ENCODE data around the gene ADAM12. TPM values are rescaled to one million over a fixed set of nuclear protein-coding genes. Genes with fewer than 3 reads are reported as not detected.

ADAM12 gene
- total and polyA plus RNA-seq, 11 donors = 0.04 to 11.2 (median 0.82) TPM; not detected in 1

DNA sequence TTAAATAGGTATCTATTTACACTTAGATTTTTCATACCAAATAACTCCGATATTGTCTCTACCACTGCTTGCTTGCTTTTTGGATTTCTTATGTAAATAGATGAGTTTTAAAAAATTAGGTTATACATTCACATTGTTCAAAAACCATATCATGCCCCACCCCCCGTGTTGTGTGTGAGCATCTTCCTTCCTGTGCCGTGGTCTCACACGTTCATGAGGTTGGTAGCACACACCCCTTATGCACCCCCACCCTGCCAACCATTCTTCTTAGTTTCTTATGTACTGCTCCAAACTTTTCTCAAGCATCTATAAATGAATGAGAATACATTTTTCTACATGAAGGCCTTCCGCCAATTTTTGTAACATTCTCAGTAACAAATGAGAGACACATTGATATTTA lies 376.3 kb downstream of the ADAM12 start:
- TF ChIP-seq, protein P1, sequence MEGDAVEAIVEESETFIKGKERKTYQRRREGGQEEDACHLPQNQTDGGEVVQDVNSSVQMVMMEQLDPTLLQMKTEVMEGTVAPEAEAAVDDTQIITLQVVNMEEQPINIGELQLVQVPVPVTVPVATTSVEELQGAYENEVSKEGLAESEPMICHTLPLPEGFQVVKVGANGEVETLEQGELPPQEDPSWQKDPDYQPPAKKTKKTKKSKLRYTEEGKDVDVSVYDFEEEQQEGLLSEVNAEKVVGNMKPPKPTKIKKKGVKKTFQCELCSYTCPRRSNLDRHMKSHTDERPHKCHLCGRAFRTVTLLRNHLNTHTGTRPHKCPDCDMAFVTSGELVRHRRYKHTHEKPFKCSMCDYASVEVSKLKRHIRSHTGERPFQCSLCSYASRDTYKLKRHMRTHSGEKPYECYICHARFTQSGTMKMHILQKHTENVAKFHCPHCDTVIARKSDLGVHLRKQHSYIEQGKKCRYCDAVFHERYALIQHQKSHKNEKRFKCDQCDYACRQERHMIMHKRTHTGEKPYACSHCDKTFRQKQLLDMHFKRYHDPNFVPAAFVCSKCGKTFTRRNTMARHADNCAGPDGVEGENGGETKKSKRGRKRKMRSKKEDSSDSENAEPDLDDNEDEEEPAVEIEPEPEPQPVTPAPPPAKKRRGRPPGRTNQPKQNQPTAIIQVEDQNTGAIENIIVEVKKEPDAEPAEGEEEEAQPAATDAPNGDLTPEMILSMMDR (IDR thresholded peaks at IDR 0.05) = no peak
- no peak for TF ChIP-seq POLR2A (IDR thresholded peaks at IDR 0.05)
- Histone ChIP-seq H3K4me3 (no peak overlapping the region), H3K27me3 (no peaks in the 10 kb centered on the region), H3K27ac (no peak overlapping the region), H3K4me1 (no peaks in the 10 kb centered on the region), H3K9me3 (peaks cover 0 to 6% (median 0%) of the 10 kb centered on the region in 12 donors), H3K36me3 (no peaks in the 10 kb centered on the region)
- WGBS, 4 donors = 77 to 88% (median 87%) methylated on average over 5 of the region's 5 CpGs
- ATAC-seq (no peak), DNase-seq (no peak)
- intact Hi-C loops (cut with DNase I) = no loop called here

DNA sequence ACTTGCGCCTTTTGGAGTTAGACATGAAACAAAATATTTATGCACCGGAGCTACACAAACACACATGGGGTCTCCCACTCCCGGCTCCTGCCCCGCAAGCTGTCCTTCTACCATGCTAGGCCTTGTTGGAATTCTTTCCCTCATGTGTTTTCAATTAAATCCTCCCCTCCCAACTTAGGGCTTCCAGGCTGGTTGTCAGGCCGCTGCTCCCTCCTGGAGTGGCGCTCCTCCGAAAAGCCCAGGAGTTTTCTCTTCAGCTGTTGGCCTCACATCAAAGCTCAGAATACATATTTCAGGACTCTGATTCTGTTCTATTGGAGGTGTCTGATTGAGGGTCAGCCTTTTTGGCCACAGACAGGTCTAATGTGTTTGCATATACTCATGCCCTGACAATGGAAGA lies 378.6 kb downstream of the ADAM12 start:
- Histone ChIP-seq H3K27ac (no peak overlapping the region), H3K27me3 (no peaks in the 10 kb centered on the region), H3K36me3 (no peaks in the 10 kb centered on the region), H3K4me3 (no peak overlapping the region), H3K9me3 (peaks cover 0 to 6% (median 0%) of the 10 kb centered on the region in 12 donors), H3K4me1 (no peaks in the 10 kb centered on the region)
- DNase-seq (no peak), ATAC-seq (no peak)
- no peak for TF ChIP-seq POLR2A (IDR thresholded peaks at IDR 0.05)
- TF ChIP-seq, protein P1 (IDR thresholded peaks at IDR 0.05) = no peak
- 93 to 96% (median 95%) methylated on average over 7 of the region's 7 CpGs for WGBS, 4 donors
- intact Hi-C loops (cut with DNase I) = no loop called here

- no peak overlapping the region for H3K27ac ChIP-seq
Observed at GRCh38 chr10:126006906-126007305, 381.4 kb downstream of the ADAM12 start.

DNA sequence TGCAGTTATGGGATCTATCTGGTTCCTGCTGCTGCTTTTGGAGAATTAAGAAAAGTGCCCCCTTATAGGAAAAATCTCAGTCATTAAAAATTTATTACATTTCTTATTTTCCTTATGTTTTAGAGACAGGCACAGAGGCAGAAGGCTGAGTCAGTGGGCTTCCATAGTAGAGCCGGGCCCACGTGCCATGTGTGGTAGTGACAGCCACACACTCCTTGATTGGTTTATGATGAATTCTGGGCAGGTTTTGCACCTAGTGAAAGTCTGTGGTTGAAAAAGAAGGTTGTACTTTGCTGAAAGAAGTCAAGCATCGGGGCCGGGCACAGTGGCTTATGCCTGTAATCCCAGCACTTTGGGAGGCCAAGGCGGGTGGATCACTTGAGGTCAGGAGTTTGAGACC lies 382.0 kb downstream of the ADAM12 start:
- WGBS, 4 donors = 74 to 96% (median 77%) methylated on average over 5 of the region's 5 CpGs
- DNase-seq (no peak), ATAC-seq (no peak)
- Histone ChIP-seq H3K36me3 (no peaks in the 10 kb centered on the region), H3K27ac (no peak overlapping the region), H3K9me3 (peaks cover 0 to 6% (median 0%) of the 10 kb centered on the region in 12 donors), H3K27me3 (no peaks in the 10 kb centered on the region), H3K4me3 (no peak overlapping the region), H3K4me1 (no peaks in the 10 kb centered on the region)
- intact Hi-C loops (cut with DNase I) = no loop called here
- no peak for TF ChIP-seq POLR2A (IDR thresholded peaks at IDR 0.05)
- TF ChIP-seq, protein P1 (IDR thresholded peaks at IDR 0.05) = no peak

More at GRCh38 chr10:126006906-126007305, 381.4 kb downstream of the ADAM12 start:
- DNase-seq = no peak
- Histone ChIP-seq H3K4me1 (no peaks in the 10 kb centered on the region), H3K36me3 (no peaks in the 10 kb centered on the region), H3K9me3 (peaks cover 0 to 6% (median 0%) of the 10 kb centered on the region in 12 donors), H3K27me3 (no peaks in the 10 kb centered on the region), H3K4me3 (no peak overlapping the region)
- no peak for TF ChIP-seq POLR2A (IDR thresholded peaks at IDR 0.05)
- TF ChIP-seq, protein P1 (IDR thresholded peaks at IDR 0.05) = no peak
- WGBS, 4 donors = 94 to 97% (median 97%) methylated on average over 2 of the region's 2 CpGs
- no peak for ATAC-seq
- intact Hi-C loops (cut with DNase I) = no loop called here
